Activated T-cell treated with anti-CD3 and anti-CD28 coated beads, Interleukin-2, amount 50 U/mL, for 48 hours (primary cell): Measurements from ENCODE around the gene FRMD6.

Source experiments
- DNase-seq, 2 experiments: peaks; one replicate each; pipeline ENCODE4 v3.0.0-alpha.2; 2020

FRMD6 gene

GRCh38 chr14:51674294-51675002 is 22.7 kb downstream of the FRMD6 start:
- no peak for DNase-seq

- no peak for DNase-seq
These were observed 24.8 kb downstream of the FRMD6 start for GRCh38 chr14:51676549-51676948.

DNA sequence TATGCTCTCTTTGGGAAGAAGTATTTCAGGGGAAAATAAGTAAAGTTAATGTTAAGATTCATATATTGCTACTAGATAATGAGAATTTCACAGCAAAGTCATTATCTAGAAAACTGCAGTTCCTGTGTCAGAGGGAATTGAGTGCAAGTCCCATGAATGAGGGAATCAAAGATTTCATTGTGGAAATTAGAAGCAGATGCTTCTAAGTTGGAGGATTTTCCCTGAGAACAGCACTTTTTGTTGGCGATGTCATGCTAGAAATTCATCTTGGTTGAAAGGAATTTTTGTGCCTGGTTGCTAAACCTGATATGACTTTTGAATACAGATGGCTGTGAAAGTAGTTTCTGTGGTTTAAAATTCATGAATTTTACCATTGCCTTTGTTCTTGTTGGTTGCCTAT is 25.6 kb downstream of the FRMD6 start:
- DNase-seq, result no peak

DNA sequence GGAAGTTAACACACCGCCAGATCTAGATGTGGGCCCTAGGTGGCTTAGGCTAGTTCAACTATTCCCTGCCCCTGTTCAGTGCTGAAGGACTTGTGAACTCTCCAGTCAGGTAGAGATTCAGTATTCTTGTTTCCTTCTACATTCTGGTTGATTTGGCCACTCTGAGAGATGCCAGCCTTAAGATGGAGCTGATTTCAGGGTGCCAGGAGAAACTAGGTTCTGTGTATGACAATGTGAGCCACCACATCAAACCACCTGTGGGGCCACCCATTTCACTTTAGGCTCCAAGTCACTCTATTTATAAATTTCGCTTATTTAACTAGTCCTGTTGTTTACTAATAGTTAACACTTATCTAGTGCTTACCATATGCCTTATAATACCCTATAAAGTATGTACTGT is 26.0 kb downstream of the FRMD6 start:
- DNase-seq, result peak in 1 of 2 experiments; percentile 18

GRCh38 chr14:51680031-51680430 is 28.3 kb downstream of the FRMD6 start:
- DNase-seq, result no peak

DNA sequence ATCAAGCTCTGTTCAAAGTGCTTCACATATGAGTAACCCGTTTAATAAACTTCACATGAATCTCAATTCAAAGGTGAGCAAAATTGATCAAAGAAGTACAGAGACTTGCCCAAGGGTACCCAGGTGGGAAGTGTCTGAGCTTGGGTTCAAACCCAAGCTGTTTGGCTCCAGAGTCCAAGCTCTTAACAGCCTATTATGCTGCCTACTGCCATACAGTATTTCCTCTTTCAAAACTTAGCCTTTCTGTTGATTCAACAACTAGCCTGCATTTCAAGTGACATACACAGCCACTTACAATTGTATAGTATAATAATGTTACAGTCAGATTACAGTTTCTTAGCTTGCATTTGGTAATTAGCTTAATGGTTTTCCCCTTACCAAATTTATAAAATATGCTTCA is 29.7 kb downstream of the FRMD6 start:
- no peak for DNase-seq

DNA sequence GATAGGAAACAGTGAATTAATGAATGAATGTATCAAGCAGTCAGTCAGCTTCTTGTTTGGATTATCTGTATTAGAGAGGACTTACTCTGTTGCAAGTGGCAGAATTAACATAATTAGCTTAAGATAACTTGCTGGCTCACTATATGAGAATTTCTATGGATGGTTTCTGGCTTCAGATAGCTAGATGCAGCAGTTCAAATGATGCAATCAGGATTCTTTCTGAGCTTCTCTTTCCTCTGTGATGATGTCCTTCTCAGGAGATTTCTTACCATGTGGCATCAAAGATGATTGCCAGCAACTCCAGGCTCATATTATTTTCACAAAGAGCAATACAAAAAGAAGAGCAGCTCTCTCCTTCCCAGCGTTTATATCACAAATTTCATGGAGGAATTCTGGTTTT is 30.7 kb downstream of the FRMD6 start:
- no peak for DNase-seq

- DNase-seq, result no peak
These were observed 33.0 kb downstream of the FRMD6 start for GRCh38 chr14:51684760-51685159.

- no peak for DNase-seq
These were observed 39.5 kb downstream of the FRMD6 start for GRCh38 chr14:51691176-51691575.

DNA sequence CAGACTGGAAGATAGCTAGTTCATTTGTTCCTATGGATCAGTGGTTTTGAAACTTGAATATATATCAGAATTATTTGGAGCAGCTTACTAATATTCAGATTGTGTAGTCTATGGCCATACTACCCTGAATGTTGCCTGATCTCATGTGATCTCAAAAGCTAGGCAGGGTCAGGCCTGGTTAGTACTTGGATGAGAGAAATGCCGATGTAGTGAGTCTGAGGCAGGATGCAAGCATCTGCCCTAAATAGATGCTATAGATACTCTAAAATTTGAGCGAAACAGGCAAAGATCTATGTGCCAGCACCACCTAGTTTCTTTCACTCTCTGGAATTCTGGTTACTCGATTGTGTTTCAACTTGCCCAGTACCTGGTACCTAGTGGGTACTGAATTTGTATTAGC is 40.9 kb downstream of the FRMD6 start:
- no peak for DNase-seq

DNA sequence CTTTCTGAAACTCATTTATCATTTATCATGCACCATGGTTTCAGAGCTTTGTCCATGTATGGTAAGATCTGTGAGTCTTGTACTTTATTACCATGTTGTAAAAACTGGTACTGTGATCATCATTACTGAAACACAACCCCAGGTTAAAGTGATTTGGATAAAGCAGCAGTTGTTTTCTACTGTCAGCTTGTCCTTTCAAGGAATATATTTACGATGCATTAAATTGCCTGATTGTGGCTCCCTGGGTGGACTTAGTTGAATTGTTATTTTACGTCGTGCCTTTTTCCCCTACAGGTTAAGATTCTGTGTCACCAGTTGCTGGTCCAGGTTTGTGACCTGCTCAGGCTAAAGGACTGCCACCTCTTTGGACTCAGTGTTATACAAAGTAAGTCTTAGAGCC is 46.1 kb downstream of the FRMD6 start:
- no peak for DNase-seq

GRCh38 chr14:51701951-51702350 is 50.2 kb downstream of the FRMD6 start:
- DNase-seq, result no peak

- no peak for DNase-seq
These were observed 52.1 kb downstream of the FRMD6 start for GRCh38 chr14:51703787-51704186.

DNA sequence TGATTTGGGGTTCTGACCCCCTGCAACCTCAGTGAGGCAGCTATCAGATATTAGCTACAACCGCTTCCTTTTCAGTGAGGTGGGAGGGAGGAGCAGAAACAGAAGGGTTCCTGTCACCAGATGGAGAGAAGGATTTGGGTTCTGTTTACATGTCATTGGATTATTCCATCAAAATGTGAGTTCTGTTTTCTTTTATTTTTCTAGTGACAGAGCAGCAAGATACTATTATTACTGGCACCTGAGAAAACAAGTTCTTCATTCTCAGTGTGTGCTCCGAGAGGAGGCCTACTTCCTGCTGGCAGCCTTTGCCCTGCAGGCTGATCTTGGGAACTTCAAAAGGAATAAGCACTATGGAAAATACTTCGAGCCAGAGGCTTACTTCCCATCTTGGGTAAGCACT is 52.8 kb downstream of the FRMD6 start:
- DNase-seq, result no peak

- no peak for DNase-seq
These were observed 55.6 kb downstream of the FRMD6 start for GRCh38 chr14:51707327-51707726.

DNA sequence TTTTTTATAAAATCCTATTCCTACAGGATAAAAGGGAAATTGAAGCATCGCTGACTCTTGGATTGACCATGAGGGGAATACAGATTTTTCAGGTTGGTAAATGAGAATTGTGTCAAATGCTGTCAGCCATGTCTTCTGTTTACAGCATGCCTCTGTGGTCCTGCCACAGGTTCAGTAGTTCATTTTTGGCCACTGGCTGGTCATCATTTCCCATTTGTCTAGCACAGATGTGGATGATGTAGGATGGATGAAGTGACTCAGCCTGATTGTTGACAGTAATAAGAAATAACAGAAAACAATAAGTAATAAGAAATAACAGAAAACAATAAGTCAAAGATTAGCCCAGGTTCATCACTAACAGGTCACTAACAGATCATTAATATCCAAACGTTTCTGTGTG is 59.8 kb downstream of the FRMD6 start:
- no peak for DNase-seq

GRCh38 chr14:51715250-51715649 is 63.5 kb downstream of the FRMD6 start:
- no peak for DNase-seq

DNA sequence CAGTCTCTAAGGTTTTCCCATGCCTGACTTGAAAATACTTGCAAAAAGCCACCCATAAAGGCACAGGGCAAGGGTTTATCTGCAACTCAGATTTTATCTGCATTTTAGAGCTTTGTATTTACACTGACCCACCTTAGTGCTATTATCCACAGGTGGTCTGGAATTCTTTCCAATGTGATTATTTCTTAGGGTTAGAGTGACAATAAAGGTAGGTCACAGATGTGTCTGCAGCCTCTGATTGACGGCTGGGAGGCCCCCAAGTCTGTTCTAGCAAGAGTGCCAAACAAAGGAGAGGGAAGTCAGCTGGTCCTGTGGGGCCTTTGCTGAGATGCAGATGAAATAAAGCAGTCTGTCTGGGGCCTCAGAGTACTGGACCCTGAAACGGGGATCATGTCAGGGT is 64.0 kb downstream of the FRMD6 start:
- no peak for DNase-seq

- DNase-seq, result no peak
These were observed 64.9 kb downstream of the FRMD6 start for GRCh38 chr14:51716610-51717009.

DNA sequence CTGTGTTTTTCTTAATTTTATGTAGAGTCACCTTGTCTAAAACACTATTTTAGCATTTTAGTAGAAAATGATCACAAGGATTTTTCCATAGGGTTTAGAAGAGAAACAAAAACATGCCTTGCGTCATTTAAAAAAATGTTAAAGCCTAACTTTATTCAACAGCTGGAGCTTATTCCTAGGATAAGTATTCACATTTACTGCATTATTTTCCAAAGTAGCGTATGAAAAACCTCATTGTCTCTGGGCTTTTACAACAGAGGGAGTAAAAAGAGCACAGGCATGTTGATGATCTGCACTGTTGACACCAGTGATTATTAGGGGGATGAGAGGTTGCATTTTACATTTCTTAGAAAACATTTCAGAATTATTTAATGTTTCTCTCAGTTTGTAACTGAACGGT is 66.1 kb downstream of the FRMD6 start:
- DNase-seq, result no peak

GRCh38 chr14:51719955-51720354 is 68.2 kb downstream of the FRMD6 start:
- DNase-seq, result no peak

GRCh38 chr14:51723990-51724389 is 72.3 kb downstream of the FRMD6 start:
- DNase-seq, result no peak

DNA sequence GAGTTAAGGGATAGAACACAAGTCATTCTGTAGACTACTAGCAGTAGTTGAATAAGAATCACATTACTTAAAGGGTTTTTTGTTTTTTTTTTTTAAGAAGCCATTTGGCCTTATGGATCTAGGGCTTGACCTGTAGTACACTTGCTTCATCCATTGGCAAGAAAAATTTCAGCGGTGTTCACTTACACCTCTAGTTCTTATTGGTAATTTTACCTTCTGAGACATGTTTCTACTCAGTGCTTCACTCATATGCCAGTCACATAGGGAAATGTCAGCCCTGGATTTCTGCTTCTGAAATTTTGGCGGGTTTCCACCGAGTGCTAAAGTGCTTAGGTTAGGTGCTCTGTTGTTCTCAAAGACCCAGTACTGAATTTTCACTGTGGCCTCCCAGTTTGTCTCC is 72.9 kb downstream of the FRMD6 start:
- no peak for DNase-seq

DNA sequence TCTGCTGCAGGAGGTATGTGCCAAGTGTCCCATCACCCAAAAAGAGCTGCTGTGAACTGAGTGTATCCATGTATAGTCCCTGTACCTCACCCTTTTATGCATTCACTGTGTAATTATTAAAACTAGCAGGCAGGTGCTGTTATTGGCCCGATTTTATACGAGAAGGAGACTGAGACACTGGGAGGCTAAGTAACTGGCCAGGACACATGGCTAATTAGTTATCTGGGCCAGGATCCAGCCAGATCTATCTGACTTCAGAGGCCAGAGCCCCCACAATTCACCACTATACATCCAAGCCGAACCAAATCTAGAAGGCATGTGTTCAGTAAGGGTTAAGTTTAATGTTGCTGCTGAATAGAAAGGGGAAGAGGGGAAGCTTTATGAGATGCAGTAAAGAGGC is 73.4 kb downstream of the FRMD6 start:
- no peak for DNase-seq

- DNase-seq, result no peak
These were observed 74.6 kb downstream of the FRMD6 start for GRCh38 chr14:51726166-51726899.
